K562 (cell line): ENCODE measurements around the gene MFAP3.

Source experiments
- DPF2 ChIP-seq: fragments of 450-650 bp; IDR thresholded peaks from 2 replicates; pipeline ENCODE4 v1.6.1; 2016
- EGR1 ChIP-seq: fragments of 450-650 bp; conservative IDR thresholded peaks from 2 replicates; pipeline ENCODE4 v1.6.1; 2017; ENCODE audit warnings: mild to moderate bottlenecking
- HEY1 ChIP-seq: fragments of 250-450 bp; sonication (Bioruptor Pico); IDR thresholded peaks from 2 replicates; pipeline ENCODE4 v1.5.0; 2020; ENCODE audit warnings: mild to moderate bottlenecking, moderate library complexity, borderline replicate concordance
- IRF2 ChIP-seq: sonication (generic); formaldehyde crosslinking; IDR thresholded peaks from 2 replicates; pipeline ENCODE4 v1.8.1; 2022; ENCODE audit warnings: mild to moderate bottlenecking, missing genetic modification reagents
- NR1H2 ChIP-seq: sonication (generic); formaldehyde crosslinking; IDR thresholded peaks from 2 replicates; pipeline ENCODE4 v1.4.0; 2020; ENCODE audit warnings: mild to moderate bottlenecking, missing genetic modification reagents
- RFX1 ChIP-seq: fragments of 450-650 bp; IDR thresholded peaks from 2 replicates; pipeline ENCODE4 v1.6.1; 2016; ENCODE audit warnings: mild to moderate bottlenecking, moderate library complexity
- SAP30 ChIP-seq: fragments of 200-600 bp; sonication (generic); IDR thresholded peaks from 2 replicates; pipeline ENCODE4 v1.6.1; 2012; ENCODE audit warnings: borderline replicate concordance, low read depth, mild to moderate bottlenecking, moderate library complexity, low read length, control low read depth, inconsistent platforms; ENCODE audit not compliant: insufficient read depth, poor library complexity, severe bottlenecking
- SIN3A ChIP-seq, 2 experiments: fragments of 150-350 bp in 1 of 2; IDR thresholded peaks; 2 replicates each; pipeline ENCODE4 v1.6.1; 2011 to 2016; ENCODE audit warnings: borderline replicate concordance in 2 of 2, low read depth in 2 of 2, low read length in 2 of 2, mild to moderate bottlenecking in 2 of 2, moderate library complexity in 2 of 2; ENCODE audit not compliant: control insufficient read depth in 1 of 2
- TCF3 ChIP-seq: sonication (generic); formaldehyde crosslinking; IDR thresholded peaks from 2 replicates; pipeline ENCODE4 v1.4.0; 2020; ENCODE audit warnings: mild to moderate bottlenecking, missing genetic modification reagents
- YY1 ChIP-seq, 3 experiments: IDR thresholded peaks; 2 replicates each; pipeline ENCODE4 v1.6.1; 2011; ENCODE audit warnings: low read length in 2 of 3, mild to moderate bottlenecking in 2 of 3, moderate library complexity in 2 of 3, borderline replicate concordance in 1 of 3, control low read depth in 1 of 3, low read depth in 1 of 3; ENCODE audit not compliant: insufficient read depth in 3 of 3, insufficient replicate concordance in 2 of 3, control insufficient read depth in 1 of 3, insufficient read length in 1 of 3; ENCODE audit errors: extremely low read depth in 1 of 3
- TF ChIP-seq, protein P1 (sequence below), 3 experiments: IDR thresholded peaks in 2 of 3; conservative IDR thresholded peaks in 1 of 3; 2 replicates each; pipeline ENCODE4 v1.5.1; 2011 to 2012; ENCODE audit warnings: low read length in 3 of 3, mild to moderate bottlenecking in 3 of 3, control low read depth in 2 of 3, improper control_type of control experiment in 1 of 3, inconsistent platforms in 1 of 3, low read depth in 1 of 3, mixed read lengths in 1 of 3, moderate library complexity in 1 of 3; ENCODE audit not compliant: insufficient read depth in 2 of 3
- TF ChIP-seq, protein P2 (sequence below): fragments of 450-650 bp; formaldehyde crosslinking; IDR thresholded peaks from 2 replicates; pipeline ENCODE4 v1.4.0; 2022; ENCODE audit warnings: missing genetic modification characterization

DNA sequence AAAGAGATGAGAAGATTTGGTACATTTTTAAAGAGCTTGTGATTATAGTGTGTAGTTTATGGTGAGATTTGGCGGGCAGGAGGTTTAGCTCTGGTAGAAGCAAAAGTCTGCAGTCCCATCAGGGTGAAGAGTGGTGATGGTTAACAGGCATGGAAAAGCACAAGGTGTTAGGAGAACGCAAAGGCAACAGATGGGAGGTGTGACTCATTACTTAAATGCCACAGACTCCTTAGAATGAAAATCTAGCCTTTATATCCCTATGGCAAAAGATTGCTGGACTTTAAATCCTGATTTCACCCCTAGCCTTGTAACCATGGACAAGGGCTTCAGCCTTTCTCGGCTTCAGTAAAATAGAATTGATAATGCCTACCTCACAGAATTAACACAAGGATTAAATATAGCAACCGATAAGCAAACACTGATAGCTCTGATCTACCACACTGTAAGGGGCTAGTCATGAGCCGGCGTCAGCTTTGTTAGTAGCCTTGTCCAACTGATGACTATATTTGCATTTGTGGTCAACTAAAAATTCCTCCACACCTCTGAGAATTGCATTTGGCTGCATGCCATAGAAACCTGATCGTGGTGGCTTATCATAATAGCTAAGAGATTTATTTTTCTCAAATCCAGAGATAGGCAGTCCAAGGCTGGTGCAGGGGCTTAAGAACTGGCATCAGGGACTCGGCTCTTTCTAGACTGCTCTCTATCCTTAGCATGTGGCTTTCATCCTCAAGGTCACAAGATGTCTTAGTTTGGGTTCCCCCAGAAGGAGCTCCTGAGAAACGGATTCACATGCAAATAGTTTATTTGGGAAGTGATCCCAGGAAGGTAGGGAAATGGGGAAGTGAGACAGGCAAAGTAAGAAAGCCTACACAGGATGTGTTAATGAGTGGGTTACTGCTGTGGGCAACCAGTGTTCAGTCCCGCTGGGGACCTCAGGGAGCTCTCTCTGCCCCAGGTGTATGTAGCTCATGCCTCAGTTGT lies 19.6 kb downstream of the MFAP3 start:
- TF ChIP-seq YY1 (IDR thresholded peaks at IDR 0.05; ENCODE audit: borderline replicate concordance in 1 of 3, control insufficient read depth in 1 of 3, extremely low read depth in 1 of 3, insufficient read depth in 3 of 3, insufficient read length in 1 of 3, insufficient replicate concordance in 2 of 3, low read depth in 1 of 3, low read length in 2 of 3) (no peak), SIN3A (IDR thresholded peaks at IDR 0.05; ENCODE audit: borderline replicate concordance in 2 of 2, control insufficient read depth in 1 of 2, low read depth in 2 of 2, low read length in 2 of 2) (no peak), EGR1 (no peak), SAP30 (no peak), NR1H2 (CRISPR knock-in tag) (no peak), HEY1 (no peak), IRF2 (CRISPR knock-in tag) (no peak), TCF3 (CRISPR knock-in tag) (no peak), DPF2 (no peak), RFX1 (no peak)
- TF ChIP-seq, protein P1, sequence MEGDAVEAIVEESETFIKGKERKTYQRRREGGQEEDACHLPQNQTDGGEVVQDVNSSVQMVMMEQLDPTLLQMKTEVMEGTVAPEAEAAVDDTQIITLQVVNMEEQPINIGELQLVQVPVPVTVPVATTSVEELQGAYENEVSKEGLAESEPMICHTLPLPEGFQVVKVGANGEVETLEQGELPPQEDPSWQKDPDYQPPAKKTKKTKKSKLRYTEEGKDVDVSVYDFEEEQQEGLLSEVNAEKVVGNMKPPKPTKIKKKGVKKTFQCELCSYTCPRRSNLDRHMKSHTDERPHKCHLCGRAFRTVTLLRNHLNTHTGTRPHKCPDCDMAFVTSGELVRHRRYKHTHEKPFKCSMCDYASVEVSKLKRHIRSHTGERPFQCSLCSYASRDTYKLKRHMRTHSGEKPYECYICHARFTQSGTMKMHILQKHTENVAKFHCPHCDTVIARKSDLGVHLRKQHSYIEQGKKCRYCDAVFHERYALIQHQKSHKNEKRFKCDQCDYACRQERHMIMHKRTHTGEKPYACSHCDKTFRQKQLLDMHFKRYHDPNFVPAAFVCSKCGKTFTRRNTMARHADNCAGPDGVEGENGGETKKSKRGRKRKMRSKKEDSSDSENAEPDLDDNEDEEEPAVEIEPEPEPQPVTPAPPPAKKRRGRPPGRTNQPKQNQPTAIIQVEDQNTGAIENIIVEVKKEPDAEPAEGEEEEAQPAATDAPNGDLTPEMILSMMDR (IDR thresholded peaks at IDR 0.05 in 2 of 3, conservative IDR thresholded peaks at IDR 0.05 in 1 of 3; ENCODE audit: insufficient read depth in 2 of 3, low read depth in 1 of 3, low read length in 3 of 3): no peak
- TF ChIP-seq, protein P2, sequence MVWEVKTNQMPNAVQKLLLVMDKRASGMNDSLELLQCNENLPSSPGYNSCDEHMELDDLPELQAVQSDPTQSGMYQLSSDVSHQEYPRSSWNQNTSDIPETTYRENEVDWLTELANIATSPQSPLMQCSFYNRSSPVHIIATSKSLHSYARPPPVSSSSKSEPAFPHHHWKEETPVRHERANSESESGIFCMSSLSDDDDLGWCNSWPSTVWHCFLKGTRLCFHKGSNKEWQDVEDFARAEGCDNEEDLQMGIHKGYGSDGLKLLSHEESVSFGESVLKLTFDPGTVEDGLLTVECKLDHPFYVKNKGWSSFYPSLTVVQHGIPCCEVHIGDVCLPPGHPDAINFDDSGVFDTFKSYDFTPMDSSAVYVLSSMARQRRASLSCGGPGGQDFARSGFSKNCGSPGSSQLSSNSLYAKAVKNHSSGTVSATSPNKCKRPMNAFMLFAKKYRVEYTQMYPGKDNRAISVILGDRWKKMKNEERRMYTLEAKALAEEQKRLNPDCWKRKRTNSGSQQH: no peak
